PC-9 (cell line): ENCODE data around the gene TAOK1. TPM values are rescaled to one million over a fixed set of nuclear protein-coding genes. Genes with fewer than 3 reads are reported as not detected.

Experiments used
- BruUV-seq: library from RNA; stranded (reverse); fragments of 400-500 nt; replicated peaks from 2 replicates; lab custom pipeline; 2021; lab: Mats Ljungman, UMichigan
- CTCF ChIA-PET: fragments of 300-600 bp; sonication (Branson Sonifier 250); formaldehyde crosslinking; loops from one replicate; lab custom pipeline; 2022; ENCODE audit warnings: antibody characterized with exemption; lab: Charles Lee
- POLR2A ChIA-PET: fragments of 300-600 bp; sonication (Branson Sonifier 250); formaldehyde crosslinking; loops from one replicate; lab custom pipeline; 2022; ENCODE audit warnings: antibody characterized with exemption; ENCODE audit not compliant: unreplicated experiment; lab: Charles Lee
- DNase-seq, 2 experiments: peaks; one replicate each; pipeline versions ENCODE4 v3.0.0 to v3.0.0-alpha.2; 2015 to 2022; ENCODE audit warnings: mixed read lengths in 1 of 2
- H2AFZ ChIP-seq: fragments of 200-600 bp; sonication (generic); 2 replicates; pipeline ENCODE4 v1.8.1; 2017; ENCODE audit warnings: antibody characterized with exemption
- H3F3A ChIP-seq: fragments of 200-600 bp; sonication (generic); 2 replicates; pipeline ENCODE4 v1.8.1; 2017; ENCODE audit warnings: antibody characterized with exemption, mild to moderate bottlenecking, low read depth; ENCODE audit not compliant: insufficient read depth
- H3K27ac ChIP-seq: fragments of 200-600 bp; sonication (generic); 2 replicates; pipeline ENCODE4 v1.6.1; 2016; ENCODE audit warnings: mixed run types
- H3K27me3 ChIP-seq: fragments of 200-600 bp; sonication (generic); 2 replicates; pipeline ENCODE4 v1.6.1; 2016; ENCODE audit warnings: low read depth, mixed run types; ENCODE audit not compliant: insufficient read depth
- H3K36me3 ChIP-seq: fragments of 200-600 bp; sonication (generic); 2 replicates; pipeline ENCODE4 v1.6.1; 2016; ENCODE audit warnings: low read depth, mixed run types
- H3K4me1 ChIP-seq: fragments of 200-600 bp; sonication (generic); replicated peaks from 2 replicates; pipeline ENCODE4 v1.6.1; 2016; ENCODE audit warnings: mixed run types; ENCODE audit not compliant: insufficient read depth
- H3K4me2 ChIP-seq: fragments of 200-600 bp; sonication (generic); 2 replicates; pipeline ENCODE4 v1.6.1; 2017; ENCODE audit warnings: mixed run types
- H3K4me3 ChIP-seq: fragments of 200-600 bp; sonication (generic); 2 replicates; pipeline ENCODE4 v1.6.1; 2016; ENCODE audit warnings: mixed run types
- H3K79me2 ChIP-seq: fragments of 200-600 bp; sonication (generic); 2 replicates; pipeline ENCODE4 v1.6.1; 2017; ENCODE audit warnings: low read depth, mixed run types
- H3K9me2 ChIP-seq: fragments of 200-600 bp; sonication (generic); 2 replicates; pipeline ENCODE4 v1.8.1; 2017; ENCODE audit warnings: mild to moderate bottlenecking; ENCODE audit not compliant: insufficient read depth
- H3K9me3 ChIP-seq: fragments of 200-600 bp; sonication (generic); 2 replicates; pipeline ENCODE4 v1.8.1; 2016; ENCODE audit warnings: low read depth; ENCODE audit not compliant: insufficient read depth
- H4K20me1 ChIP-seq: fragments of 200-600 bp; sonication (generic); 2 replicates; pipeline ENCODE4 v1.8.1; 2017; ENCODE audit not compliant: insufficient read depth
- CTCF ChIP-seq: fragments of 200-600 bp; sonication (generic); conservative IDR thresholded peaks from 2 replicates; pipeline ENCODE4 v1.6.1; 2017; ENCODE audit warnings: mixed run types, antibody characterized with exemption, mild to moderate bottlenecking, moderate library complexity
- EZH2 ChIP-seq: fragments of 200-600 bp; sonication (generic); IDR thresholded peaks from 2 replicates; pipeline ENCODE4 v1.8.0; 2017; ENCODE audit warnings: antibody characterized with exemption, low read depth
- intact Hi-C: fragments of 100-400 bp; cut with micrococcal nuclease; formaldehyde crosslinking; loops from one replicate; pipeline ENCODE4 v1.10.0; 2022; ENCODE audit not compliant: unreplicated experiment
- total RNA-seq: library from RNA; stranded (reverse); gene quantifications from 2 replicates; pipeline ENCODE4 v1.2.3, GENCODE V29; 2021

Gene TAOK1
- total RNA-seq, 1 experiment from 2014 or later = 51.1 TPM

DNA sequence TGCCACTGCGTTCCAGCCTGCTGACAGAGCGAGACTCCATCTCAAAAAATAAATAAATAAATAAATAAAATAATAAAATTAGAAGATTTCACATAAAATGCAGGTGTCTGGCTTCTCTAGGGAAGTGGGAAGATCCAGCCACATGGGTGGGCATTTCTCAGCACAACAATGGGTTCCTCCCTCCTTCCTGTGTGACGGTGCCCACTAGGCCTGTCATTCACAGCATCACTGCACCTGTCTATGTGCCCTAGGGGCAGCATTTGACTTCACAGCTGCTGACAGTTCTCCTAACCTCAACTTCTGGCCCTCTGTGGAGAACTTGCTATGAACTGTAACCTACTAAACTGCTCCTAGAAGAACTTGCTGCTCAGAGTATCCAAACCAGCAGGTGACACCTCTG, 173.7 kb downstream of the TAOK1 start:
- CTCF ChIA-PET = interaction anchor here (0.6 kb wide), 1 partner anchor 301 kb away, joined by 3 read pairs; no protein-coding TSS in a partner anchor
- DNase-seq = no peak

DNA sequence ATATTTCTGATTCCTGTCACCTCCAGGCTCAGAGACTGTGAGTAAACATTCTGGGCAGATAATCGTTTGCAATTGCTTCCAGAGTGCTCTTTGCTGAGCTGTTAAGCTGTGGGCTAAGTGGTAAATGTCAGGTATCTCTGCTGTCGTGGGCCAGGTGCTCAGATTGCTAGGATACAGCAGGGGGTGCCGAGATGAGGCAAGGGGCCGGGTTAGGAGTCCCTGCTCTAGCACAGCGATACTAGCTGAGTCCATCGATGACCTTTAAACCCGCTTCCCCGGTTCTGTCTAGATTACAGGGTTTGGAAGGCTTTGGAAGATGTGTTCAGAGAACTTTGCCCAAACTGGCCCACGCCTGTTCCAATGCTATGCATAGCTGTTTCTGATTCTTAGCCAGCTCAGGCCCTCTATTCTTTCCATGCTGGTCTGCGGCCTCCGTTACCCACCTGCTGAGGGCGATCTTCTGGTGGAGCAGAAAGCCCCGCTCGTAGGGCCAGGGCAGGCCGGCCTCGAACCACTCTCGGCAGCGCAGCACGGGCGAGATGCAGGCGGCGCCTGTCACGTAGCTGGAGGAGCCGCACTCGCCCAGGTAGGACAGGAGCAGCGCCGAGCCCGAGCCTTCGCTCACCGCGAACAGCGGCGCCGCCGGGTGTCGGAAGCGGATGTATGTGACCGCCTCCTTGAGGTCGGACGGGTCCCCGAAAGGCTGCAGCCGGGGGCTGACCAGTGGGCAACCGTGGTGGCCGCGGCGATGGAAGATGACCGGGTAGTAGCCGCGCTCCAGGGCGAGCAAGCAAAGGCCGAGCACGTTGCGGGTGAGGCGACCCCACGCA, 175.7 kb downstream of the TAOK1 start:
- no peak; the same call in 1 of the 2 replicates for TF ChIP-seq CTCF
- no peak for TF ChIP-seq EZH2
- BruUV-seq = TSS peak; percentile 19
- H4K20me1 ChIP-seq = no peaks in the 10 kb centered on the region
- POLR2A ChIA-PET = interaction anchor here (0.6 kb wide), 1 partner anchor 196 kb away, joined by 3 read pairs; no protein-coding TSS in a partner anchor
- H3K36me3 ChIP-seq = no peaks in the 10 kb centered on the region; the same call in 1 of the 2 replicates
- H3K4me1 ChIP-seq = peaks cover 28% of the 10 kb centered on the region
- no peaks in the 10 kb centered on the region for H3K9me3 ChIP-seq
- H3K27ac ChIP-seq = peak overlapping the region; percentile 29; the same call in 1 of the 2 replicates
- peak overlapping the region; percentile 88 for H3K4me2 ChIP-seq
- H3F3A ChIP-seq = peaks cover 43% of the 10 kb centered on the region; the same call in 1 of the 2 replicates
- intact Hi-C loops = loop anchor here (2.0 to 5.0 kb wide), 3 partner anchors 271 to 614 kb away; partner anchors contain the start of genes NUFIP2 and PHF12
- peaks cover 16% of the 10 kb centered on the region for H3K79me2 ChIP-seq
- peak overlapping the region; percentile 91 for H2AFZ ChIP-seq
- DNase-seq = peak; percentile 52 to 55
- peak overlapping the region; percentile 76 for H3K4me3 ChIP-seq
- CTCF ChIA-PET = no interaction called here
- H3K9me2 ChIP-seq = no peaks in the 10 kb centered on the region
- H3K27me3 ChIP-seq = no peaks in the 10 kb centered on the region

More for the DNA sequence above, 173.7 kb downstream of the TAOK1 start:
- H2AFZ ChIP-seq = no peak overlapping the region
- peaks cover 39% of the 10 kb centered on the region; the same call in 1 of the 2 replicates for H3F3A ChIP-seq
- no peak for TF ChIP-seq EZH2
- TF ChIP-seq CTCF = no peak
- POLR2A ChIA-PET = interaction anchor here (0.6 kb wide), 1 partner anchor 16 kb away, joined by 6 read pairs; no protein-coding TSS in a partner anchor
- no peaks in the 10 kb centered on the region for H3K9me3 ChIP-seq
- H3K4me3 ChIP-seq = no peak overlapping the region
- no peaks in the 10 kb centered on the region; the same call in 1 of the 2 replicates for H3K36me3 ChIP-seq
- H3K9me2 ChIP-seq = no peaks in the 10 kb centered on the region
- no peak overlapping the region for H3K27ac ChIP-seq
- no TSS peak for BruUV-seq
- peaks cover 20% of the 10 kb centered on the region for H3K4me1 ChIP-seq
- intact Hi-C loops = no loop called here
- no peaks in the 10 kb centered on the region for H4K20me1 ChIP-seq
- H3K79me2 ChIP-seq = peaks cover 16% of the 10 kb centered on the region
- H3K4me2 ChIP-seq = 0 out of 2 replicates have a peak overlapping the region, but pooled peaks have one; percentile 88
- H3K27me3 ChIP-seq = no peaks in the 10 kb centered on the region
